ENCODE measurements around the gene RPS21.

- TF ChIP-seq, protein P1, sequence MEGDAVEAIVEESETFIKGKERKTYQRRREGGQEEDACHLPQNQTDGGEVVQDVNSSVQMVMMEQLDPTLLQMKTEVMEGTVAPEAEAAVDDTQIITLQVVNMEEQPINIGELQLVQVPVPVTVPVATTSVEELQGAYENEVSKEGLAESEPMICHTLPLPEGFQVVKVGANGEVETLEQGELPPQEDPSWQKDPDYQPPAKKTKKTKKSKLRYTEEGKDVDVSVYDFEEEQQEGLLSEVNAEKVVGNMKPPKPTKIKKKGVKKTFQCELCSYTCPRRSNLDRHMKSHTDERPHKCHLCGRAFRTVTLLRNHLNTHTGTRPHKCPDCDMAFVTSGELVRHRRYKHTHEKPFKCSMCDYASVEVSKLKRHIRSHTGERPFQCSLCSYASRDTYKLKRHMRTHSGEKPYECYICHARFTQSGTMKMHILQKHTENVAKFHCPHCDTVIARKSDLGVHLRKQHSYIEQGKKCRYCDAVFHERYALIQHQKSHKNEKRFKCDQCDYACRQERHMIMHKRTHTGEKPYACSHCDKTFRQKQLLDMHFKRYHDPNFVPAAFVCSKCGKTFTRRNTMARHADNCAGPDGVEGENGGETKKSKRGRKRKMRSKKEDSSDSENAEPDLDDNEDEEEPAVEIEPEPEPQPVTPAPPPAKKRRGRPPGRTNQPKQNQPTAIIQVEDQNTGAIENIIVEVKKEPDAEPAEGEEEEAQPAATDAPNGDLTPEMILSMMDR (IDR thresholded peaks at IDR 0.05), result no peak
- TF ChIP-seq ZFX (IDR thresholded peaks at IDR 0.05; ENCODE audit: borderline replicate concordance), result no peak
These were observed 24.3 kb upstream of the RPS21 start for GRCh38 chr20:62362590-62362940.
